CD4-positive, alpha-beta T cell treated with Interferon alpha-2 for 1 hour (primary cell): ENCODE data around the gene IQCK.

ENCODE experiments used
- DNase-seq, 2 donors: peaks; one replicate each; pipeline ENCODE4 v3.0.0-alpha.2; 2020 to 2022

Gene IQCK

DNA sequence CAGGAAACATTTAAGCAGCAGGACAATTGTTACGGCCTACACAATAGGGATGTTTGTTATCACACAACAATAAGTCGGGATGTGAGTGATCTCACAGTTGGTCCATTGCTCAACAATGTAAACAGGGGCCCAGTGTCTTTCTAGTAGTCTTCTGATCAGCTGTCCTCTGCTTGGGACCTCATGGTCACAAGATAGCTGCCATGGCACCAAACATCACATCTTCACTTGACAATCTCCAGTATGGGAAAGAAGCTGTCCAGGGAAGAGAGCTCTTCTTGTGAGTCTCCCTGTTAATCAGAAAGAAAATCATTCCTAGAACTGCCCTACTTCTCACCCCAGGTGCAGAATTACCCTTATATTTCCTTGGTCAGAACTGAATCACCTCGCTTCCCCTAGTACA is 172.8 kb downstream of the IQCK start:
- DNase-seq, result no peak

DNA sequence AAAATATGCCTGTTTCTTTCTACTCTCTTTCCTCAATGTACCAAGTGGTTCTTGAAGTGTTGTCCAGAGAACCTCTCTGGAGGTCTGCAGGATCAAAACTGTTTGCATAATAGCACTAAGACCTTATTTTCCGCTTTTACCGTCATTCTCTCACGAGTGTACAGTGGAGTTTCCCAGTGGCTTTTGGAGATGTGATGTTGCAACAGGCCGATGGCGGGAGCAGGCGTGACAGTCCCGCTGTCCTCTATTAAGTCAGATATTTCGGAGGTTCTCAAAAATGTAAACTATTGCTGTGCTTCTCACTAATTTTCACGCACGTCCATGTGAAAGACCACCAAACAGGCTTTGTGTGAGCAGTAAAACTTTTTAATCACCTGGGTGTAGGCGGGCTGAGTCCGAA is 174.8 kb downstream of the IQCK start:
- DNase-seq, result no peak

DNA sequence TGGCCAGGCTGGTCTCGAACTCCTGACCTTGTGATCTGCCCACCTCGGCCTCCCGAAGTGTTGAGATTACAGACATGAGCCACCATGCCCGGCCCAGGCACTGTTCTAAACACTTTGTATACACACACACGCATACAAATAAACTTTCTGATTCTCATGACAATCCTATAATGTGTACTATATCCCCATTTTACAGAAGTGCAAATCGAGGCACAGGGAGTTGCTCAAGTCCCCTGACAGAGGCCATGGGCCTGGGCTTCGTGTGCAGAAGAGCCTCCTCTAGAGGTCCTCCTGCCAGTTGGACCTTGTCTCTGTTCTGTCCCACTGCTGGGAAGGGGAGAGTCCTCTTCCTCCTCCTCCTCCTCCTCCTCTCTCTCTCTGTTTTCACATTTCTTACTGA is 176.5 kb downstream of the IQCK start:
- no peak for DNase-seq

DNA sequence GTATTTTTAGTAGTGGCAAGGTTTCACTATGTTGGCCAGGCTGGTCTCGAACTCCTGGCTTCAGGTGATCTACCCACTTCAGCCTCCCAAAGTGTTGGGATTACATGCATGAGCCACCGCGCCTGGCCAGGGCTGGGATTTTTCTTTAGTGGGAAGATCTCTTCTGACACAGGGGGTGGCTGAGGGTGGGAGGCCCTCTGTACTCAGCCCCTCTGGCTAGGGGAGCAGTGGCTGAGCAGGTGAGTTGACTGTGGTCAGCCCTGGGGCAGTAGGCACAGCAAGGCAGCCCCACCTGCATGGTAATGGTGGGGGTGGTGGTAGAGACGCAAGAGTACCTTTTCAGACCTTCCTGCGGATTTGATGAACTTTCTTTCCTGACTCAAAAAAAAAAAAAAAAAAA is 178.9 kb downstream of the IQCK start:
- DNase-seq, result no peak

DNA sequence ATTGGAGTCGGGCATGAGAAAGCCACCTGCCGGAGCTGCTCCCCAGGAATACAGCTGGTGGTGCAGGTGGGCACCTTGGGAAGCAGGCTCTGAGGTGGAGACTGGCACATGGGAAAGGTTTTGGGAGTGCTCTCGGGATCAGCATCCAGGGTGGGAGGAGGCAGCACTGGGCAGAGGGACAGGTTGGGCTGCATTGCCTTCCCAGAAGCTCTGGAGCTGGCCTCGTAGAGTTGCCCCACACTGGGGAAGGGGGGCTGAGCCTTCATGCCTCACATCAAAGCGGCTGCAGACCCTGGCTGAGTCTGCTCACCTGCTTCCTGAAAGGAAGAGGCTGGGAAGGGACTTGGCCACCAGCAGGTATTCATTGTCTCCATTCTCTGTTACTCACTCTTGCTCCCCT is 180.1 kb downstream of the IQCK start:
- no peak for DNase-seq

DNA sequence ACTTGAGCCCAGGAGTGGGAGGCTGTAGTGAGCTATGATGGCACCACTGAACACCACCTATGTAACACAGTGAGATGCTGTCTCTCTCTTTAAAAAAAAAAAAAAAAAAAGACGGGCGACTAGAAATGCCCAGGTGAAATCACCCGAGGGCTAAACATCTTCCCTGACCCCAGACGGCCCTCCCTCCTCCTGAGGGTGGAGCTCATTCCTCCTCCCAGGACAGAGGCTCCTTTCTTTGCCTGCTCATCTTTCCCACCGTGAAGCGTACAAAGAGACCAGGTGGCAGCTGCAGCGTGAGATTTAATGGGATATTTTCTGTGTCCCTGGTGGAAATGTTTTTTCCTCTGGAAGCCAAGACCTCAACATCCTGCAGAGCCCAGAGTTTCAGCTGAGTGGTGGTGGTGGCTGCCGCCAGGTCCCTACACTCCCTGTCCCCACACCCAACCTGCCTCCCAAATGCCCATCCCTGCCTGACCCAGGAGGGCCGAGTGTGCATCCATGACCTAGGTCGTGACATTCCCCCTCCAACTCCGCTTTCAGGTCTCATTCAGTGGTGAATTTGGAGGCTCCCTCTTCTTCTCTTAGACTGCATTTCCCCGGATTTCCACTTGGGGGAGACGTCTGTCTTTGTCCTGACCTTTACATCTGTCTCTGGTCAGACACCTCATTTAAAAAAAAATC is 181.0 kb downstream of the IQCK start:
- peak in 1 of 2 donors; percentile 46 for DNase-seq

DNA sequence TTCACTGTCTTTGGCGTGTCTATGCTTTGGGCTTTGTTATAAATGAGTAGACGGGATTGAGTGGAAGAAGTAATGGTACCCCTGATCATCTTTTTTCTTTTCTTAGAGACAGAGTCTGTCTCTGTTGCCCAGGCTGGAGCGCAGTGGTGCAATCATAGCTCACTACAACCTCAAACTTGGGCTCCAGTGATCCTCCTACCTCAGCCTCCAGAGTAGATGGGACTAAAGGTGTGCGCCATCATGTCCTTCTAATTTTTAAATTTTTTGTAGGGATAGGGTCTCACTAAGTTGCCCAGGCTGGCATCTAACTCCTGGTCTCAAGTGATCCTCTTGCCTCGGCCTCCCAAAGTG is 181.5 kb downstream of the IQCK start:
- DNase-seq, result no peak

DNA sequence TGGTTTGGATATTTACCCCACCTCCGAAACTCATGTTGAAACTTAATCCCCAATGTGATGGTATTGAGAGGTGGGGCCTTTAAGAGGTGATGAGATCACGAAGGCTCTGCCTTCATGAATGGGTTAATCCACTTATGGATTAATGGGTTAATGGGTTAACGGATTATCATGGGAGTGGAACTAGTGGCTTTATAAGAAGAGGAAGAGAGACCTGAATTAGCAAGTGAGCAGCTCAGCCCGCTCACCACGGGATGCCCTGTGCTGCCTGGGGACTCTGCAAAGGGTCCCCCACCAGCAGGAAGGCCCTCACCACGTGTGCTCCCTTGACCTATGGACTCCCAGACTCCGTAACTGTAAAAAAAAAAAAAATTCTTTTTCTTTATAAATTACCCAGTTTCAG is 183.1 kb downstream of the IQCK start:
- DNase-seq, result no peak

DNA sequence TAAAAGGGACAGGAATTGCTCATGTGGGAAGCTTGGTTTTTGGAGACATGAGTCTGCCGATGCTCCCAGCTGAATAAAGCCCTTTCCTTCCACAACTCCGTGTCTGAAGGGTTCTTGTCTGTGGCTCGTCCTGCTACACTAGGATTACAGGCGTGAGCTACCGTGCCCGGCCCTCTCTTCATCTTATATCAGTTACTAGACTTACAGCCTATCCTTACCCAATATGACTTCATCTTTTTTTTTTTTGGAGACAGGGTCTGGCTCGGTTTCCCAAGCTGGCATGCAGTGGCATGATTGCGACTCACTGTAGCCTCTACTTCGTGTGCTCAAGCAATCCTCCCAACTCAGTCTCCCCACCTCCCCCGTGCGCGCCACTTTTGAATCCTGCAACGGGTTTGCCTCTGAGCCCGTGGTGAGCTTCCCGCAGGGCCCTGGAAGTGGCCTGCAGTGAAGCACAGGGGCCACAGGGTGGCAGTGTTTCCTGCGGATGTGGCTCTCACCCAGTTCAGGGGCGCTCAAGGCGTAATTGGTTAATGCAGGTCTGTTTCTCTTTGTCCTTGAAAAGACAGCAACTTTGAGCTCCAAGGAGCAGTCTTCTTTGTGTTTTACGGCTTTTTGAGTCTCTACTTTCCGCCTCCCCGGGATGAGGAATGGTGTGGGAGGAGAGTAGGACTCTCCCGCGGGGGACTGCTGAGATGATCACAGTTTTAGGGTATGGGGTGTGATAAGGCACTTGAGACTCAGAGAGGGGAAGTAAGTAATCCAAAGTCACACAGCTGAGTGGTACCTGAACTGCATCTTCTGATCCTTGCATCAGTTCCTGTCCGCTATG is 189.3 kb downstream of the IQCK start:
- DNase-seq, result peak; percentile 63 to 71
